ENCODE measurements around the gene ISG15.
A peak's percentile ranks its signal among the peaks of the same experiment; 100 is the strongest.

ISG15 gene

DNA sequence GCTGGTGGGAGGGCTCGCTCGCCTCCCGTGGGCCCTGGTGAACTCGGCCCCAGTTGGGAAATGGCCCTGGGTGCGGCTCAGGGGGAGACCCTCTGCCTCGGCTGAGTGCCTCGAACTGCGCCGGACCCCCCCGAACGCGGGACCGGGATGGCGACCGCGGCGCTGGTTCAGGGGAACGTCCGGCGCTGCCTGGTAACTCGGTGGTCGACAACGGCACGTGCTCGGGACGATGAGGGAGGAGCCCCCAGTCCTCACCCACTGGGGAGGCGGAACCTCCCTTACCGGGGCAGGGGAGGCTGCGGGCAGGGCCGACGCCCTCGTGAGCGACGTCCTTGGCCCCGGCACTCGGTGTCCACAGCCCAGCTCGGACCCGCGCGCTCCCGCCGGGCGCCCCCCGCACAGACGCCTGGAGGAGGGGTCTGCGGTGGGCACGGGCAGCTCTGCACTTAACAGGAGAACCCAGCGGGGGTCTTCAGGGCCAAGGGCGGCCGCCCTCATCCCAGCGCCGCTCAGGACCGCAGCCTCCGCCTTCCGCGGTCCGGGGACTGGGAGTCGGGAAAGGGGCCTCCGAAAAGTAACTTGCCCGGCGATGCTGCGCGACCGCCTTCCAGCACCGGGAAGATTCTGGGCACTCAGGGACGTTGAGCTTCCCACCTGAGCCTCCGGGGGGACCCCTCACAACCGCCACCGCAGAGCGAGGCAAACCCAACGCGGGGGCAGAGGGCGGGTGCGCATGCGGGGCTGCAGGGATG is 15.1 kb upstream of the ISG15 start:
- no peaks in the 10 kb centered on the region for H3K9me3 ChIP-seq (ENCODE audit: insufficient read depth, low read depth, low read length)
- H3K4me2 ChIP-seq (ENCODE audit: low read depth, low read length, poor library complexity, severe bottlenecking): peak overlapping the region; percentile 98
- peaks cover 17% of the 10 kb centered on the region for H4K20me1 ChIP-seq (ENCODE audit: insufficient read depth, low read length, poor library complexity, severe bottlenecking)
- no peaks in the 10 kb centered on the region for H3K27me3 ChIP-seq (ENCODE audit: insufficient read depth, low read length, poor library complexity, severe bottlenecking)
- no peaks in the 10 kb centered on the region for H3F3A ChIP-seq (ENCODE audit: low read depth)
- peak overlapping the region; percentile 75 for H3K9ac ChIP-seq (ENCODE audit: low read depth, low read length, poor library complexity, severe bottlenecking)
- no peak for TF ChIP-seq EZH2phosphoT487 (IDR thresholded peaks at IDR 0.05; ENCODE audit: borderline replicate concordance)
- TF ChIP-seq CTCF (conservative IDR thresholded peaks at IDR 0.05; ENCODE audit: low read length): peak; percentile 14; the same call in 1 of the 2 replicates
- H2AFZ ChIP-seq (ENCODE audit: low read length): no peak overlapping the region
- H3K9me2 ChIP-seq (replicated peaks; ENCODE audit: low read depth, low read length): no peaks in the 10 kb centered on the region
- peaks cover 12% of the 10 kb centered on the region; the same call in 1 of the 2 replicates for H3K79me2 ChIP-seq (ENCODE audit: insufficient read depth, low read length)
- peaks cover 33% of the 10 kb centered on the region for H3K4me1 ChIP-seq (ENCODE audit: insufficient read depth, low read length, poor library complexity, severe bottlenecking)
- H3K36me3 ChIP-seq (ENCODE audit: insufficient read depth, low read length): no peaks in the 10 kb centered on the region
- H3K4me3 ChIP-seq (ENCODE audit: low read length, poor library complexity, severe bottlenecking): peak overlapping the region; percentile 85

DNA sequence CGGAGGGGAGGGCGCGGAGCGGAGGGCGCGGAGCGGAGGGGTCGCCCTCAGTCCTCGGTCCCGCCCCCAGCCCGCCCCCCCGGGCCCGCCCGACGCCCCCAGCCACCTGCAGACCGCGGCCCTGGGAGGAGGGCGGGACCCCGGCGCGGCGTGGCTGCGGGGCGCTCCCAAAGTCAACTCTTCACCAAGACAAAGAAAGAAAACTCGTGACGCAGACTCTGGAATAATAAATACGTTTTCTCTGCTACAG is 14.6 kb upstream of the ISG15 start:
- H4K20me1 ChIP-seq (ENCODE audit: insufficient read depth, low read length, poor library complexity, severe bottlenecking): peaks cover 17% of the 10 kb centered on the region
- H3K9ac ChIP-seq (ENCODE audit: low read depth, low read length, poor library complexity, severe bottlenecking): peak overlapping the region; percentile 75
- TF ChIP-seq EZH2phosphoT487 (IDR thresholded peaks at IDR 0.05; ENCODE audit: borderline replicate concordance) (no peak), CTCF (conservative IDR thresholded peaks at IDR 0.05; ENCODE audit: low read length) (no peak)
- H3K36me3 ChIP-seq (ENCODE audit: insufficient read depth, low read length): no peaks in the 10 kb centered on the region
- H3K27me3 ChIP-seq (ENCODE audit: insufficient read depth, low read length, poor library complexity, severe bottlenecking): no peaks in the 10 kb centered on the region
- H3K9me3 ChIP-seq (ENCODE audit: insufficient read depth, low read depth, low read length): no peaks in the 10 kb centered on the region
- H2AFZ ChIP-seq (ENCODE audit: low read length): 0 out of 2 replicates have a peak overlapping the region, but pooled peaks have one; percentile 65
- no peaks in the 10 kb centered on the region for H3K9me2 ChIP-seq (replicated peaks; ENCODE audit: low read depth, low read length)
- peak overlapping the region; percentile 98 for H3K4me2 ChIP-seq (ENCODE audit: low read depth, low read length, poor library complexity, severe bottlenecking)
- peaks cover 12% of the 10 kb centered on the region; the same call in 1 of the 2 replicates for H3K79me2 ChIP-seq (ENCODE audit: insufficient read depth, low read length)
- no peaks in the 10 kb centered on the region for H3F3A ChIP-seq (ENCODE audit: low read depth)
- peaks cover 37% of the 10 kb centered on the region for H3K4me1 ChIP-seq (ENCODE audit: insufficient read depth, low read length, poor library complexity, severe bottlenecking)
- H3K4me3 ChIP-seq (ENCODE audit: low read length, poor library complexity, severe bottlenecking): peak overlapping the region; percentile 85

- Histone ChIP-seq H3F3A (ENCODE audit: low read depth) (no peaks in the 10 kb centered on the region), H4K20me1 (ENCODE audit: insufficient read depth, low read length, poor library complexity, severe bottlenecking) (peaks cover 17% of the 10 kb centered on the region), H3K9me3 (ENCODE audit: insufficient read depth, low read depth, low read length) (no peaks in the 10 kb centered on the region), H3K4me3 (ENCODE audit: low read length, poor library complexity, severe bottlenecking) (peak overlapping the region; percentile 85), H2AFZ (ENCODE audit: low read length) (peak overlapping the region; percentile 65), H3K36me3 (ENCODE audit: insufficient read depth, low read length) (no peaks in the 10 kb centered on the region), H3K4me2 (ENCODE audit: low read depth, low read length, poor library complexity, severe bottlenecking) (peak overlapping the region; percentile 98), H3K27me3 (ENCODE audit: insufficient read depth, low read length, poor library complexity, severe bottlenecking) (no peaks in the 10 kb centered on the region), H3K4me1 (ENCODE audit: insufficient read depth, low read length, poor library complexity, severe bottlenecking) (peaks cover 42% of the 10 kb centered on the region), H3K9me2 (replicated peaks; ENCODE audit: low read depth, low read length) (no peaks in the 10 kb centered on the region), H3K9ac (ENCODE audit: low read depth, low read length, poor library complexity, severe bottlenecking) (peak overlapping the region; percentile 75), H3K79me2 (ENCODE audit: insufficient read depth, low read length) (peaks cover 17% of the 10 kb centered on the region; the same call in 1 of the 2 replicates)
- TF ChIP-seq CTCF (conservative IDR thresholded peaks at IDR 0.05; ENCODE audit: low read length): no peak
- no peak for TF ChIP-seq EZH2phosphoT487 (IDR thresholded peaks at IDR 0.05; ENCODE audit: borderline replicate concordance)
These were observed 14.1 kb upstream of the ISG15 start for GRCh38 chr1:998995-999724.

Measured in Loucy (cell line).